ENCODE results near the gene ICAM3.

- TF ChIP-seq EZH2 (IDR thresholded peaks at IDR 0.05; ENCODE audit: insufficient read depth, poor library complexity, severe bottlenecking) (no peak), EZH2phosphoT487 (IDR thresholded peaks at IDR 0.05; ENCODE audit: insufficient read depth, low read depth) (no peak)
Measured at GRCh38 chr19:10317857-10318462, 21.5 kb downstream of the ICAM3 start.
